ENCODE results near the gene HCAR1.
"Not testable (repeated sequence)": the region's sequence is repeated elsewhere in the genome, so short reads cannot be mapped to it uniquely, and the experiment has no call there.

DNA sequence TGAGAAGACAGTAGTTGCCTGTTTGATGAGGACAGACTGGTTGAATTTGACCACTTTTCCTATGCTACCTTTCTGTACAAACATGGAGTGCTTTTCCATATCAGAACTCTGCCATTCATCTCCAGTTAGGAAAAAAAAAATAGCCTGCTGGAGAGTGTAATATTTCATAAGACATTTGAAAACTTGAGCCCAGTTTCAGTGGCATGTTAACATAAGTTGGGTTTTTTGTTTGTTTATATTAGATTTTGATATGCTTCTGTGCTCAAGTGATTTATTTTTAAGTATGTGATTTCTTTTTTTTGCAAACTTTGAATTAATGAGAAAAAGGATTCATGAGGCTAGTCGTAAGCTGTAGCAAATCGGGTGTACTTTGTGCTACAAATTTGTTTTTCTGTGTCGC is 26.8 kb downstream of the HCAR1 start:
- not testable (repeated sequence) for TF ChIP-seq POLR2A, POLR2AphosphoS5 (IDR thresholded peaks at IDR 0.05)
- TF ChIP-seq, protein P1, sequence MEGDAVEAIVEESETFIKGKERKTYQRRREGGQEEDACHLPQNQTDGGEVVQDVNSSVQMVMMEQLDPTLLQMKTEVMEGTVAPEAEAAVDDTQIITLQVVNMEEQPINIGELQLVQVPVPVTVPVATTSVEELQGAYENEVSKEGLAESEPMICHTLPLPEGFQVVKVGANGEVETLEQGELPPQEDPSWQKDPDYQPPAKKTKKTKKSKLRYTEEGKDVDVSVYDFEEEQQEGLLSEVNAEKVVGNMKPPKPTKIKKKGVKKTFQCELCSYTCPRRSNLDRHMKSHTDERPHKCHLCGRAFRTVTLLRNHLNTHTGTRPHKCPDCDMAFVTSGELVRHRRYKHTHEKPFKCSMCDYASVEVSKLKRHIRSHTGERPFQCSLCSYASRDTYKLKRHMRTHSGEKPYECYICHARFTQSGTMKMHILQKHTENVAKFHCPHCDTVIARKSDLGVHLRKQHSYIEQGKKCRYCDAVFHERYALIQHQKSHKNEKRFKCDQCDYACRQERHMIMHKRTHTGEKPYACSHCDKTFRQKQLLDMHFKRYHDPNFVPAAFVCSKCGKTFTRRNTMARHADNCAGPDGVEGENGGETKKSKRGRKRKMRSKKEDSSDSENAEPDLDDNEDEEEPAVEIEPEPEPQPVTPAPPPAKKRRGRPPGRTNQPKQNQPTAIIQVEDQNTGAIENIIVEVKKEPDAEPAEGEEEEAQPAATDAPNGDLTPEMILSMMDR (IDR thresholded peaks at IDR 0.05), result not testable (repeated sequence)
